Stimulated activated CD8-positive, alpha-beta memory T cell treated with anti-CD3 and anti-CD28 coated beads, Interleukin-4, amount 100 ng/mL, for 24 hours (primary cell): Measurements from ENCODE around the gene IGFBP4.

Experiments
- DNase-seq: peaks from one replicate; pipeline ENCODE4 v3.0.0-alpha.2; 2020; ENCODE audit warnings: low read depth

IGFBP4 gene

GRCh38 chr17:40456396-40456951, 13.2 kb downstream of the IGFBP4 start:
- no peak for DNase-seq

- no peak for DNase-seq
Observed at GRCh38 chr17:40457369-40457768, 14.1 kb downstream of the IGFBP4 start.

- no peak for DNase-seq
Observed at GRCh38 chr17:40457964-40458791, 14.9 kb downstream of the IGFBP4 start.

GRCh38 chr17:40458851-40459482, 15.7 kb downstream of the IGFBP4 start:
- DNase-seq: no peak

- no peak for DNase-seq
Observed at GRCh38 chr17:40459636-40460603, 16.7 kb downstream of the IGFBP4 start.

GRCh38 chr17:40460604-40460967, 17.3 kb downstream of the IGFBP4 start:
- DNase-seq: no peak

GRCh38 chr17:40460968-40461731, 17.9 kb downstream of the IGFBP4 start:
- DNase-seq: no peak

- no peak for DNase-seq
Observed at GRCh38 chr17:40461732-40462342, 18.6 kb downstream of the IGFBP4 start.

- DNase-seq: no peak
Observed at GRCh38 chr17:40462343-40463121, 19.3 kb downstream of the IGFBP4 start.

GRCh38 chr17:40463122-40463550, 19.9 kb downstream of the IGFBP4 start:
- DNase-seq: no peak

GRCh38 chr17:40464392-40464855, 21.2 kb downstream of the IGFBP4 start:
- DNase-seq: no peak

GRCh38 chr17:40466298-40466971, 23.2 kb downstream of the IGFBP4 start:
- DNase-seq: no peak

- DNase-seq: no peak
Observed at GRCh38 chr17:40467281-40467867, 24.1 kb downstream of the IGFBP4 start.

- DNase-seq: no peak
Observed at GRCh38 chr17:40468560-40468959, 25.3 kb downstream of the IGFBP4 start.

GRCh38 chr17:40469805-40470675, 26.8 kb downstream of the IGFBP4 start:
- no peak for DNase-seq

- DNase-seq: no peak
Observed at GRCh38 chr17:40470932-40471828, 27.9 kb downstream of the IGFBP4 start.
